Gastroesophageal sphincter (tissue), 4 donors: ENCODE results near the gene TTC24. TPM values are rescaled to one million over a fixed set of nuclear protein-coding genes. Genes with fewer than 3 reads are reported as not detected.
A peak's percentile ranks its signal among the peaks of the same experiment; 100 is the strongest.
"Not testable (repeated sequence)": the region's sequence is repeated elsewhere in the genome, so short reads cannot be mapped to it uniquely, and the experiment has no call there.

ENCODE experiments used
- ATAC-seq: fragments of 150-250 bp; one replicate; pipeline ENCODE4 v1.9.1; 2016; ENCODE audit warnings: mild to moderate bottlenecking, moderate library complexity
- H3K27ac ChIP-seq, 4 donors: fragments of 200-600 bp; sonication (generic) in 3 of 4; 1 replicate in 3 of 4; 2 replicates in 1 of 4; pipeline ENCODE4 v1.5.1; 2016 to 2019
- H3K27me3 ChIP-seq: fragments of 200-600 bp; sonication (generic); one replicate; pipeline ENCODE4 v1.5.1; 2019
- H3K36me3 ChIP-seq, 2 donors: fragments of 200-600 bp; sonication (generic); one replicate each; pipeline ENCODE4 v1.5.1; 2019; ENCODE audit warnings: control low read depth in 1 of 2
- H3K4me1 ChIP-seq, 3 donors: fragments of 200-600 bp; sonication (generic); 1 replicate in 2 of 3; 2 replicates in 1 of 3; pipeline ENCODE4 v1.5.1; 2016 to 2019; ENCODE audit warnings: control low read depth in 2 of 3
- H3K4me3 ChIP-seq, 2 donors: fragments of 200-600 bp; sonication (generic); one replicate each; pipeline ENCODE4 v1.5.1; 2019; ENCODE audit warnings: mild to moderate bottlenecking in 1 of 2, moderate library complexity in 1 of 2
- H3K9me3 ChIP-seq, 3 donors: fragments of 200-600 bp; sonication (generic); one replicate each; pipeline ENCODE4 v1.5.1; 2017 to 2019; ENCODE audit warnings: control low read depth in 2 of 3
- CTCF ChIP-seq, 4 experiments: fragments of 200-600 bp in 2 of 4; fragments of 450-650 bp in 2 of 4; sonication (generic) in 1 of 4; IDR thresholded peaks; one replicate each; pipeline ENCODE4 v1.5.1; 2017 to 2019; ENCODE audit warnings: antibody characterized with exemption in 4 of 4, mild to moderate bottlenecking in 2 of 4, moderate library complexity in 2 of 4
- EP300 ChIP-seq: sonication (generic); formaldehyde crosslinking; IDR thresholded peaks from one replicate; pipeline ENCODE4 v1.6.1; 2017; ENCODE audit warnings: antibody characterized with exemption, mild to moderate bottlenecking
- POLR2A ChIP-seq, 2 donors: fragments of 450-650 bp; IDR thresholded peaks; one replicate each; pipeline ENCODE4 v1.6.1; 2017; ENCODE audit warnings: antibody characterized with exemption in 2 of 2, mild to moderate bottlenecking in 2 of 2, moderate library complexity in 1 of 2
- POLR2AphosphoS5 ChIP-seq: sonication (generic); formaldehyde crosslinking; IDR thresholded peaks from one replicate; pipeline ENCODE4 v1.6.1; 2017; ENCODE audit warnings: antibody characterized with exemption
- WGBS, 2 donors: methylation state at CpG; one replicate each; pipeline ENCODE4 v1.1.5; 2018; ENCODE audit warnings: low coverage in 1 of 2; 5-methylcytosine and 5-hydroxymethylcytosine counted together
- total RNA-seq, 4 donors: library from RNA; depleted of rRNA; stranded (reverse); fragments of >200 nt; gene quantifications; one replicate each; pipeline ENCODE4 v1.1.0, GENCODE V29; 2016

TTC24 gene
- total RNA-seq, 4 donors from 2014 or later, result not detected

- Histone ChIP-seq H3K36me3 (no peaks in the 10 kb centered on the region), H3K27ac (no peak overlapping the region), H3K9me3 (no peaks in the 10 kb centered on the region), H3K4me3 (peak overlapping the region in 1 of 2 donors; percentile 48), H3K27me3 (peaks cover 89% of the 10 kb centered on the region), H3K4me1 (peaks cover 0 to 31% (median 22%) of the 10 kb centered on the region in 3 donors)
- ATAC-seq, result no peak
- TF ChIP-seq CTCF (IDR thresholded peaks at IDR 0.05) (no peak), POLR2A (IDR thresholded peaks at IDR 0.05) (no peak), POLR2AphosphoS5 (no peak), EP300 (no peak)
- WGBS, 2 donors, result 42 to 47% methylated on average over 4 of the region's 4 CpGs
These were observed 46.5 kb downstream of the TTC24 start for GRCh38 chr1:156626079-156626438.

GRCh38 chr1:156627313-156627880, 47.9 kb downstream of the TTC24 start:
- peaks cover 98% of the 10 kb centered on the region for H3K27me3 ChIP-seq
- H3K9me3 ChIP-seq, result no peaks in the 10 kb centered on the region
- no peak for TF ChIP-seq POLR2A (IDR thresholded peaks at IDR 0.05)
- no peak for TF ChIP-seq POLR2AphosphoS5
- peak; percentile 30 to 67 (median 56) for TF ChIP-seq CTCF (IDR thresholded peaks at IDR 0.05)
- TF ChIP-seq EP300, result no peak
- H3K27ac ChIP-seq, result no peak overlapping the region
- no peaks in the 10 kb centered on the region for H3K36me3 ChIP-seq
- H3K4me3 ChIP-seq, result no peak overlapping the region
- no peak for ATAC-seq
- WGBS, 2 donors, result 61 to 100% methylated on average over 1 to 2 of the region's 2 CpGs
- peaks cover 0 to 31% (median 22%) of the 10 kb centered on the region in 3 donors for H3K4me1 ChIP-seq

GRCh38 chr1:156629823-156630449, 50.4 kb downstream of the TTC24 start:
- H3K27me3 ChIP-seq, result peaks cover 99% of the 10 kb centered on the region
- ATAC-seq, result no peak
- no peak overlapping the region for H3K4me3 ChIP-seq
- H3K9me3 ChIP-seq, result no peaks in the 10 kb centered on the region
- no peaks in the 10 kb centered on the region for H3K36me3 ChIP-seq
- H3K4me1 ChIP-seq, result peaks cover 0 to 12% (median 8%) of the 10 kb centered on the region in 3 donors
- no peak for TF ChIP-seq POLR2A (IDR thresholded peaks at IDR 0.05)
- 44 to 74% methylated on average over 3 to 8 of the region's 8 CpGs for WGBS, 2 donors
- H3K27ac ChIP-seq, result no peak overlapping the region

- not testable (repeated sequence) for H3K4me1 ChIP-seq, H3K27ac ChIP-seq, H3K4me3 ChIP-seq, ATAC-seq, H3K36me3 ChIP-seq, H3K9me3 ChIP-seq
- H3K27me3 ChIP-seq, result peaks cover 98% of the 10 kb centered on the region
- 45 to 52% methylated on average over 7 to 8 of the region's 9 CpGs for WGBS, 2 donors
These were observed 51.6 kb downstream of the TTC24 start for GRCh38 chr1:156631152-156631551.

- Histone ChIP-seq H3K9me3 (no peaks in the 10 kb centered on the region), H3K27ac (no peak overlapping the region), H3K27me3 (peaks cover 98% of the 10 kb centered on the region), H3K36me3 (no peaks in the 10 kb centered on the region), H3K4me1 (no peaks in the 10 kb centered on the region), H3K4me3 (no peak overlapping the region)
- TF ChIP-seq POLR2AphosphoS5 (no peak), POLR2A (IDR thresholded peaks at IDR 0.05) (no peak), EP300 (no peak), CTCF (IDR thresholded peaks at IDR 0.05) (no peak)
- ATAC-seq, result no peak
- 48% methylated on average over 3 of the region's 3 CpGs; no CpG with 5 or more reads in 1 of the 2 donors for WGBS, 2 donors
These were observed 52.8 kb downstream of the TTC24 start for GRCh38 chr1:156632355-156632754.

Other genes with a start within 250 kb of the TTC24 start
- gene CCT3, start 241.4 kb upstream of the TTC24 start, total RNA-seq, result 100 to 1,000 TPM; 189 to 224 (median 209) TPM
- not detected for gene TSACC, start 241.2 kb upstream of the TTC24 start, total RNA-seq
- gene RHBG, start 210.5 kb upstream of the TTC24 start, total RNA-seq, result not detected
- 10 to 100 TPM; 49.0 to 94.3 (median 67.1) TPM for gene MEF2D, start 78.9 kb upstream of the TTC24 start, total RNA-seq
- gene IQGAP3, start 7.2 kb upstream of the TTC24 start, total RNA-seq, result under 1 TPM in 3 of 4 donors, not detected in 1; 0.27 to 0.58 (median 0.42) TPM
- gene NAXE, start 12.1 kb downstream of the TTC24 start, total RNA-seq, result 10 to 100 TPM; 65.1 to 93.6 (median 73.4) TPM
- gene GPATCH4, start 21.8 kb downstream of the TTC24 start, total RNA-seq, result 10 to 100 TPM; 18.4 to 37.2 (median 24.0) TPM
- 1 to 10 TPM in 2 of 4 donors, under 1 TPM in 2; 0.13 to 3.0 (median 1.2) TPM for gene HAPLN2, start 39.7 kb downstream of the TTC24 start, total RNA-seq
- 1 to 10 TPM in 2 of 4 donors, under 1 TPM in 1, not detected in 1; 0.50 to 5.0 (median 1.9) TPM for gene BCAN, start 62.4 kb downstream of the TTC24 start, total RNA-seq
- 10 to 100 TPM; 13.9 to 34.3 (median 23.9) TPM for gene NES, start 97.7 kb downstream of the TTC24 start, total RNA-seq
- gene CRABP2, start 125.9 kb downstream of the TTC24 start, total RNA-seq, result 10 to 100 TPM in 1 of 4 donors, 1 to 10 TPM in 2, under 1 TPM in 1; 0.54 to 36.7 (median 6.0) TPM
- 10 to 100 TPM in 3 of 4 donors, 1 to 10 TPM in 1; 8.4 to 29.0 (median 17.4) TPM for gene METTL25B, start 148.7 kb downstream of the TTC24 start, total RNA-seq
- gene ISG20L2, start 149.0 kb downstream of the TTC24 start, total RNA-seq, result 10 to 100 TPM; 14.5 to 18.4 (median 17.0) TPM
- 10 to 100 TPM; 50.6 to 84.2 (median 69.9) TPM for gene MRPL24, start 161.4 kb downstream of the TTC24 start, total RNA-seq
- 100 to 1,000 TPM; 138 to 237 (median 186) TPM for gene HDGF, start 172.0 kb downstream of the TTC24 start, total RNA-seq
- gene PRCC, start 187.8 kb downstream of the TTC24 start, total RNA-seq, result 10 to 100 TPM; 33.4 to 41.0 (median 33.9) TPM
- under 1 TPM in 1 of 4 donors, not detected in 3; 0.94 TPM for gene SH2D2A, start 237.1 kb downstream of the TTC24 start, total RNA-seq